GM19025 (cell line): ENCODE measurements around the gene KLHL5.

ENCODE experiments used
- ATAC-seq: cut with Tn5 transposase; IDR thresholded peaks from one replicate; pipeline ENCODE4 v1.9.1; 2021; ENCODE audit warnings: mild to moderate bottlenecking, low read depth, moderate library complexity; ENCODE audit not compliant: unreplicated experiment

The KLHL5 gene

GRCh38 chr4:39043058-39043860 is 18.8 kb upstream of the KLHL5 start:
- no peak for ATAC-seq

GRCh38 chr4:39043861-39044363 is 18.1 kb upstream of the KLHL5 start:
- ATAC-seq: no peak

- peak; percentile 79 for ATAC-seq
These were observed 17.6 kb upstream of the KLHL5 start for GRCh38 chr4:39044364-39044955.

GRCh38 chr4:39044956-39045826 is 16.8 kb upstream of the KLHL5 start:
- ATAC-seq: no peak

GRCh38 chr4:39045827-39046221 is 16.2 kb upstream of the KLHL5 start:
- no peak for ATAC-seq

GRCh38 chr4:39046249-39046648 is 15.8 kb upstream of the KLHL5 start:
- no peak for ATAC-seq

- ATAC-seq: no peak
These were observed 14.4 kb upstream of the KLHL5 start for GRCh38 chr4:39047681-39048080.

- no peak for ATAC-seq
These were observed 13.7 kb upstream of the KLHL5 start for GRCh38 chr4:39048311-39048710.

- no peak for ATAC-seq
These were observed 11.4 kb upstream of the KLHL5 start for GRCh38 chr4:39050590-39050989.

GRCh38 chr4:39051492-39051891 is 10.5 kb upstream of the KLHL5 start:
- ATAC-seq: no peak

GRCh38 chr4:39053983-39054382 is 8.0 kb upstream of the KLHL5 start:
- ATAC-seq: no peak

- ATAC-seq: no peak
These were observed 7.5 kb upstream of the KLHL5 start for GRCh38 chr4:39054497-39054896.

GRCh38 chr4:39056023-39056422 is 6.0 kb upstream of the KLHL5 start:
- ATAC-seq: no peak

- ATAC-seq: no peak
These were observed 575 bp upstream of the KLHL5 start for GRCh38 chr4:39061457-39061856.

GRCh38 chr4:39062770-39063097 is 702 bp downstream of the KLHL5 start:
- ATAC-seq: no peak

GRCh38 chr4:39063430-39063829 is 1.4 kb downstream of the KLHL5 start:
- no peak for ATAC-seq

GRCh38 chr4:39066371-39066770 is 4.3 kb downstream of the KLHL5 start:
- ATAC-seq: no peak

- ATAC-seq: no peak
These were observed 5.0 kb downstream of the KLHL5 start for GRCh38 chr4:39067031-39067430.

- ATAC-seq: no peak
These were observed 5.4 kb downstream of the KLHL5 start for GRCh38 chr4:39067451-39067850.

- no peak for ATAC-seq
These were observed 6.9 kb downstream of the KLHL5 start for GRCh38 chr4:39068907-39069306.

GRCh38 chr4:39078829-39079228 is 16.8 kb downstream of the KLHL5 start:
- ATAC-seq: no peak
